Astrocyte (in vitro differentiated cells and primary cell): ENCODE data around the gene CALD1. TPM values are rescaled to one million over a fixed set of nuclear protein-coding genes. Genes with fewer than 3 reads are reported as not detected.
A peak's percentile ranks its signal among the peaks of the same experiment; 100 is the strongest.

Experiments
- DNase-seq: peaks from one replicate; pipeline ENCODE4 v3.0.0-alpha.2; 2010; ENCODE audit warnings: low read depth
- FAIRE-seq: peaks from 2 replicates; lab custom pipeline; 2011; peaks lifted over from hg19 to GRCh38; lab: Jason Lieb, UNC
- H2AFZ ChIP-seq: 2 replicates; pipeline ENCODE4 v1.6.0; 2012; ENCODE audit warnings: low read depth, low read length, inconsistent platforms
- H3K27ac ChIP-seq: 2 replicates; pipeline ENCODE4 v1.5.1; 2011; ENCODE audit warnings: low read depth, low read length, inconsistent platforms
- H3K27me3 ChIP-seq: 2 replicates; pipeline ENCODE4 v1.6.0; 2011; ENCODE audit warnings: low read length, inconsistent platforms; ENCODE audit not compliant: insufficient read depth
- H3K36me3 ChIP-seq: 2 replicates; pipeline ENCODE4 v1.5.1; 2011; ENCODE audit warnings: low read length, inconsistent platforms; ENCODE audit not compliant: insufficient read depth
- H3K4me1 ChIP-seq: 2 replicates; pipeline ENCODE4 v1.5.1; 2011; ENCODE audit warnings: low read length, inconsistent platforms; ENCODE audit not compliant: insufficient read depth
- H3K4me2 ChIP-seq: 2 replicates; pipeline ENCODE4 v1.6.0; 2012; ENCODE audit warnings: low read length, inconsistent platforms
- H3K4me3 ChIP-seq: 2 replicates; pipeline ENCODE4 v1.5.1; 2011; ENCODE audit warnings: low read depth, mild to moderate bottlenecking, low read length, inconsistent platforms; ENCODE audit not compliant: insufficient read depth
- H3K79me2 ChIP-seq: 2 replicates; pipeline ENCODE4 v1.6.0; 2012; ENCODE audit warnings: mild to moderate bottlenecking, low read length, inconsistent platforms; ENCODE audit not compliant: insufficient read depth
- H3K9ac ChIP-seq: 2 replicates; pipeline ENCODE4 v1.6.0; 2012; ENCODE audit warnings: mild to moderate bottlenecking, low read length, inconsistent platforms
- H3K9me3 ChIP-seq: 2 replicates; pipeline ENCODE4 v1.5.1; 2012; ENCODE audit warnings: low read depth, mild to moderate bottlenecking, low read length, inconsistent platforms; ENCODE audit not compliant: insufficient read depth
- H4K20me1 ChIP-seq: 2 replicates; pipeline ENCODE4 v1.6.0; 2012; ENCODE audit warnings: low read length, inconsistent platforms; ENCODE audit not compliant: insufficient read depth
- H3K27ac Mint-ChIP-seq: one replicate; pipeline ENCODE4 v1.8.0; 2021; ENCODE audit warnings: mild to moderate bottlenecking, mixed read lengths; ENCODE audit not compliant: unreplicated experiment
- H3K27me3 Mint-ChIP-seq: one replicate; pipeline ENCODE4 v1.8.0; 2021; ENCODE audit warnings: low read depth, mixed read lengths; ENCODE audit not compliant: unreplicated experiment
- H3K36me3 Mint-ChIP-seq: one replicate; pipeline ENCODE4 v1.8.0; 2021; ENCODE audit warnings: low read depth, mixed read lengths; ENCODE audit not compliant: unreplicated experiment
- H3K4me1 Mint-ChIP-seq: one replicate; pipeline ENCODE4 v1.8.0; 2021; ENCODE audit warnings: low read depth, mixed read lengths; ENCODE audit not compliant: unreplicated experiment
- H3K4me3 Mint-ChIP-seq: one replicate; pipeline ENCODE4 v1.8.0; 2021; ENCODE audit warnings: mild to moderate bottlenecking, moderate library complexity, mixed read lengths; ENCODE audit not compliant: unreplicated experiment
- H3K9me3 Mint-ChIP-seq: one replicate; pipeline ENCODE4 v1.8.0; 2021; ENCODE audit warnings: mild to moderate bottlenecking, mixed read lengths; ENCODE audit not compliant: unreplicated experiment
- EZH2 ChIP-seq: IDR thresholded peaks from 2 replicates; pipeline ENCODE4 v1.6.1; 2012; ENCODE audit warnings: mild to moderate bottlenecking, low read length, inconsistent platforms; ENCODE audit not compliant: insufficient read depth
- total RNA-seq: library from RNA; stranded (reverse); gene quantifications from 2 replicates; pipeline ENCODE4 v1.2.1, GENCODE V29; 2021
- TF ChIP-seq, protein P1 (sequence below): IDR thresholded peaks from 2 replicates; pipeline ENCODE4 v1.5.1; 2011; ENCODE audit warnings: low read depth, mild to moderate bottlenecking, inconsistent platforms, low read length, moderate library complexity; ENCODE audit not compliant: insufficient read depth

CALD1 gene
- total RNA-seq, 1 donor from 2014 or later: 1,872 TPM

DNA sequence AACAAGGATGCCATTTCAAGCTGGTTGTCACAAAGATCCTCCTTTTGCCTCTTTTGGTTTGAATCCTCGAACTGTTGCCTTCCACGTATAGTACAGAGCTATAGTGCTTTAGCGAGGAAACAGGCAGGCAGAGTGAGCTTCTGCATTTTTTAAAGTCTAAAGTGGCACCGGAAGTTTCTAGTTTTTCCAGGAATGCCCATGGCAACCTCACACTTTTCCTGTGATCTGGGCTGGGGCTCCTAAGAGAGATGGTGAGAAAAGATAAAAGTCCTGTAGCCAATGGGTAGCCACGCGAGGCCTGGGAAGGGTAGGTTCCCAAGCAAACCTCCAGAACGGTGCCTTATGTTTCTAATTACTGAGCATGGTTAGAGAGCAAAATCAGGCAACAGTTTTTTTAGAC lies 76.7 kb downstream of the CALD1 start:
- no peaks in the 10 kb centered on the region for H3K27me3 ChIP-seq
- no peak for FAIRE-seq
- no peaks in the 10 kb centered on the region for H3K9me3 ChIP-seq
- no peaks in the 10 kb centered on the region for H3K9me3 Mint-ChIP-seq
- peaks cover 22% of the 10 kb centered on the region for H3K4me1 ChIP-seq
- H3K9ac ChIP-seq: peak overlapping the region; percentile 8
- H3K36me3 Mint-ChIP-seq: peaks cover 27% of the 10 kb centered on the region
- peak overlapping the region; percentile 29 for H3K27ac ChIP-seq
- no peak overlapping the region for H3K4me3 Mint-ChIP-seq
- no peak overlapping the region for H3K4me3 ChIP-seq
- H4K20me1 ChIP-seq: peaks cover 88% of the 10 kb centered on the region
- peaks cover 94% of the 10 kb centered on the region for H3K79me2 ChIP-seq
- H3K4me2 ChIP-seq: peak overlapping the region; percentile 56
- peak overlapping the region; percentile 80 for H3K27ac Mint-ChIP-seq
- no peak for TF ChIP-seq EZH2
- TF ChIP-seq, protein P1, sequence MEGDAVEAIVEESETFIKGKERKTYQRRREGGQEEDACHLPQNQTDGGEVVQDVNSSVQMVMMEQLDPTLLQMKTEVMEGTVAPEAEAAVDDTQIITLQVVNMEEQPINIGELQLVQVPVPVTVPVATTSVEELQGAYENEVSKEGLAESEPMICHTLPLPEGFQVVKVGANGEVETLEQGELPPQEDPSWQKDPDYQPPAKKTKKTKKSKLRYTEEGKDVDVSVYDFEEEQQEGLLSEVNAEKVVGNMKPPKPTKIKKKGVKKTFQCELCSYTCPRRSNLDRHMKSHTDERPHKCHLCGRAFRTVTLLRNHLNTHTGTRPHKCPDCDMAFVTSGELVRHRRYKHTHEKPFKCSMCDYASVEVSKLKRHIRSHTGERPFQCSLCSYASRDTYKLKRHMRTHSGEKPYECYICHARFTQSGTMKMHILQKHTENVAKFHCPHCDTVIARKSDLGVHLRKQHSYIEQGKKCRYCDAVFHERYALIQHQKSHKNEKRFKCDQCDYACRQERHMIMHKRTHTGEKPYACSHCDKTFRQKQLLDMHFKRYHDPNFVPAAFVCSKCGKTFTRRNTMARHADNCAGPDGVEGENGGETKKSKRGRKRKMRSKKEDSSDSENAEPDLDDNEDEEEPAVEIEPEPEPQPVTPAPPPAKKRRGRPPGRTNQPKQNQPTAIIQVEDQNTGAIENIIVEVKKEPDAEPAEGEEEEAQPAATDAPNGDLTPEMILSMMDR: no peak
- H3K27me3 Mint-ChIP-seq: no peaks in the 10 kb centered on the region
- DNase-seq: peak; percentile 36
- H3K4me1 Mint-ChIP-seq: peaks cover 74% of the 10 kb centered on the region
- no peak overlapping the region for H2AFZ ChIP-seq
- peaks cover 30% of the 10 kb centered on the region for H3K36me3 ChIP-seq

DNA sequence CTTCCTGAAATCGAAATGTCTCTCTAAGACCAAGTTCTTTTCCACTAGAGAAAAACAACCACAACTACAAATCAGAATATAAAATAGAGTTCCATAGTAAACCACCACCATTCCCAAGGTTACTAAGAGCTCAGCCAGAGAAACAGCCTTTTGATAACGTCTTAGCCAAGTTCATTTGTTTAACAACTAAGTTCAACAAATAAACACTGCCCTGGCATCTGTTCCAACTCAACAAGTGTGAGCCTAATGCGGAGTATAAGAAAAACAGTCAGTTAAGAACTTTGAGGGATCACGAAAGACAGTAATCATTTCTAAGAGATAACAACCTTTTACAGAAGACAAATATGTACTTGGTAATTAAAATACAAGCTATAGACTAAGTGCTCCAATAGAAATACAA lies 77.3 kb downstream of the CALD1 start:
- TF ChIP-seq, protein P1: no peak
- no peak for TF ChIP-seq EZH2
- Histone ChIP-seq H3K36me3 (peaks cover 30% of the 10 kb centered on the region), H3K9me3 (no peaks in the 10 kb centered on the region), H3K4me3 (no peak overlapping the region), H2AFZ (no peak overlapping the region), H3K4me2 (peak overlapping the region; percentile 12), H4K20me1 (peaks cover 88% of the 10 kb centered on the region), H3K4me1 (peaks cover 22% of the 10 kb centered on the region), H3K27ac (no peak overlapping the region), H3K79me2 (peaks cover 94% of the 10 kb centered on the region), H3K27me3 (no peaks in the 10 kb centered on the region), H3K9ac (no peak overlapping the region)
- Mint-ChIP-seq H3K4me3 (peak overlapping the region; percentile 65), H3K4me1 (peaks cover 74% of the 10 kb centered on the region), H3K27me3 (no peaks in the 10 kb centered on the region), H3K27ac (peak overlapping the region; percentile 88), H3K36me3 (peaks cover 26% of the 10 kb centered on the region), H3K9me3 (no peaks in the 10 kb centered on the region)
- peak; percentile 40 for DNase-seq
- FAIRE-seq: no peak

DNA sequence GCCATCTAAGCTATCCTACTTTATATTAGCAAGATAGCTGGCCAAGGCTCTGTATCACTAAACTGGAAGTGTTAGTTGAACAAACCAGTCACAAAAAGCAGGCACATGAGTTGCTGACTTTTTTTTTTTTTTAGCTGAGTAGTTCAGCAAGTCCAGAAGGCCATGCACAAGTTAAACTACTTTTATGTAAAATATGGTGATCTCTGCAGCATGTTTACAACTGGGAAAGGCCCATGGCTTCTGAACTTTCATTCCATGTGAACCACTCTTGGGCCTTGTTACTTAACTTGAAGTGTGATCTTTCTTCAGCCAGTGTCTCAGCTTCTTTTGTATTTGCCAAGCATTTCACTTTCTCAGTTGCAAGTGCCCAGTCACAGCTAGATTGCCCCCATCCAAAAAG lies 78.5 kb downstream of the CALD1 start:
- no peak for DNase-seq
- no peak for TF ChIP-seq EZH2
- TF ChIP-seq, protein P1: no peak
- H3K36me3 Mint-ChIP-seq: peaks cover 29% of the 10 kb centered on the region
- H3K79me2 ChIP-seq: peaks cover 94% of the 10 kb centered on the region
- peaks cover 22% of the 10 kb centered on the region for H3K4me1 ChIP-seq
- H3K4me1 Mint-ChIP-seq: peaks cover 73% of the 10 kb centered on the region
- no peak for FAIRE-seq
- no peaks in the 10 kb centered on the region for H3K9me3 ChIP-seq
- H3K36me3 ChIP-seq: peaks cover 32% of the 10 kb centered on the region
- peak overlapping the region; percentile 43 for H3K27ac Mint-ChIP-seq
- peaks cover 88% of the 10 kb centered on the region for H4K20me1 ChIP-seq
- H3K27ac ChIP-seq: no peak overlapping the region
- H3K9me3 Mint-ChIP-seq: no peaks in the 10 kb centered on the region
- H3K27me3 ChIP-seq: no peaks in the 10 kb centered on the region
- no peaks in the 10 kb centered on the region for H3K27me3 Mint-ChIP-seq
- no peak overlapping the region for H2AFZ ChIP-seq
- H3K4me2 ChIP-seq: no peak overlapping the region
- no peak overlapping the region for H3K9ac ChIP-seq
- no peak overlapping the region for H3K4me3 ChIP-seq
- peak overlapping the region; percentile 59 for H3K4me3 Mint-ChIP-seq
